Adipose tissue (tissue), 3 donors: ENCODE results near the gene CDC42BPB. TPM values are rescaled to one million over a fixed set of nuclear protein-coding genes. Genes with fewer than 3 reads are reported as not detected.

Experiments
- H3K27ac ChIP-seq: one replicate; pipeline ENCODE4 v1.5.1; 2013; ENCODE audit warnings: low read depth, low read length
- WGBS, 3 donors: extraction: QIAGEN DNeasy Blood & Tissue Kit; methylation state at CpG; one replicate each; pipeline ENCODE4 v1.1.7; 2013; 5-methylcytosine and 5-hydroxymethylcytosine counted together
- polyA plus RNA-seq, 3 donors: library from polyadenylated mRNA; stranded (reverse); fragments of 200-250 nt; gene quantifications; one replicate each; pipeline ENCODE4 v1.2.3, GENCODE V29; 2013
- donor health status: healthy with polysubstance abuse.
- donor health status: Bipolar disorder and iron deficiency.
- donor health status: healthy.

Gene CDC42BPB
- polyA plus RNA-seq, 3 donors = 22.8 to 53.5 (median 39.0) TPM

DNA sequence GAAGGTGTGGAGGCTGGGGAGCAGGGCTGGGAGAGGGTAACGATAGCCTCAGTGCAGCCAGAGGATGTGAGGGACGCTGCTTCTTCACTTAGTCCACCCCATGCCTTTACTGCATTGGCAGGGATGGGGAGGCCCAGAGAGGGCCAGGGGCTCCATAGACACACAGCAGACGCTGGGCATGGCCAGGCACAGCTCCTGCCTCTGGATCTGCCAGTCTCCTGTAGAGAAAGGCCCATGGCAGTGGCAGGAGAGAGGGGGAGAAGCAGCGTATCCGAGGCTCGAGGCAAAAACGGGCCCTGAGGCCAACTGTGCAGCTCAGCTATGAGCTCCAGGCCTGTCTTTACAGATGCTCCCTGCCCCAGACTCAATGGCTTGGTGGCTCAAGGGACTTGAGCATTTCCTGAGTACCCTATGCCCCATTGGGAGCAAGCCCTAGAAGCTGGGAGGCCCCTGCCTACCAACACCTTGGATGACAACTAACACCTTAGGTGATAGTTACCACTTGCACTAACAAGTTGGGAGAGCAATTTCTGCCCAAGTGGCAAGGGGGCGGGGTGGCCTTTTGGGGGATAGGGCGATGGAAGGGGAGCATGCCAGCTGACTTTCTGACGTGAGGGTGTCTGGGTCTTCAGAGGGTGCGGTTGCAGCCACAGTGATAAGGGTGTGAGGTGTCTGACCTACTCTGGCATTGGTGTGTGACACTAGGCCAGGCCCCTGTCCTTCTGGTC lies 21.7 kb upstream of the CDC42BPB start:
- no peak overlapping the region for H3K27ac ChIP-seq
- 75 to 84% (median 81%) methylated on average over 11 of the region's 11 CpGs for WGBS, 3 donors

DNA sequence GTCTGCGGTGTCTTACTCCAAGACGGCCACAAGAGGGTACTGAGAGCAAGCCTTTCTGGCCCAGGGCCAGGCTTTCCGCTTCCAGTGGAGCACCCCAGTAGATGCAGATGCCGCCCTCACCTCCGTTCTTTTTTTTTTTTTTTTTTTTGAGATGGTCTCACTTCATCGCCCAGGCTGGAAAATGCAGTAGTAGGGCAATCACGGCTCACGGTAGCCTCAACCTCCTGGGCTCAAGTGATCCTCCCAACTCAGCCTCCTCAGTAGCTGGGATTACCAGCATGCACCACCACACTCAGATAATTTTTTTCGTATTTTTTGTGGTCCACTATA lies 21.0 kb upstream of the CDC42BPB start:
- 12 to 15% (median 13%) methylated on average over 9 of the region's 9 CpGs for WGBS, 3 donors
- no peak overlapping the region for H3K27ac ChIP-seq

DNA sequence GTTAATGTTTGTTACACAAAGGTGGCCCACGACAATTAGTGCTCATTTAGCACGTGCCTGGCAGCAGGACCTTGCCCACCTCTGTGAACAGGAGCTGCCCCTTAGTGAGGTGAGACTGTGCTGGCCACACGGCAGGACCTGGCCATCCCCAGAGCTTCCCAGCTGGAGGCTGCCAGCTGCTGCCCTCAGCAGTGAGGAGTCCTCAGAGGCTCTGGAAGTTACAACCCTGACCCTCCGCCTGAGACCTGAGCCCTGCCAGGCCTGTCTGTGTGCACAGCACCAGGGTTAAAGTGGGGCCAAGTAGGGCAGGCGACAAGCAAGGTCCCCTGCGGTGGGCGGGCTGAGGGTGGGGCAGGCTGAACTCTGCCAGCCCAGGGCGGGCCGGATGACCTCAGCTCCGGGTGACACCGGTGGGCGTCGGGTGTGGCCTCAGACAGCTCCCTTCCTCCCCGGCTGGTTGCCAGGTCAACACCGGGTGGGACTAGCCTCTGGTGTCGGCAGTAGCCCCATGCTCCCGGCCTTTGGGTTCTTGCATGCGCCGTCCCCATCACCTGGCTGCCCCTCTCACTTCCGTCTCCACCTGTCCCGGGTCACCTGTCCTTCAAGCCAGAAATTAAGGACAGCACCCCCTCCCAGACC lies 17.5 kb upstream of the CDC42BPB start:
- H3K27ac ChIP-seq = no peak overlapping the region
- 14 to 20% (median 14%) methylated on average over 20 to 21 of the region's 21 CpGs for WGBS, 3 donors

DNA sequence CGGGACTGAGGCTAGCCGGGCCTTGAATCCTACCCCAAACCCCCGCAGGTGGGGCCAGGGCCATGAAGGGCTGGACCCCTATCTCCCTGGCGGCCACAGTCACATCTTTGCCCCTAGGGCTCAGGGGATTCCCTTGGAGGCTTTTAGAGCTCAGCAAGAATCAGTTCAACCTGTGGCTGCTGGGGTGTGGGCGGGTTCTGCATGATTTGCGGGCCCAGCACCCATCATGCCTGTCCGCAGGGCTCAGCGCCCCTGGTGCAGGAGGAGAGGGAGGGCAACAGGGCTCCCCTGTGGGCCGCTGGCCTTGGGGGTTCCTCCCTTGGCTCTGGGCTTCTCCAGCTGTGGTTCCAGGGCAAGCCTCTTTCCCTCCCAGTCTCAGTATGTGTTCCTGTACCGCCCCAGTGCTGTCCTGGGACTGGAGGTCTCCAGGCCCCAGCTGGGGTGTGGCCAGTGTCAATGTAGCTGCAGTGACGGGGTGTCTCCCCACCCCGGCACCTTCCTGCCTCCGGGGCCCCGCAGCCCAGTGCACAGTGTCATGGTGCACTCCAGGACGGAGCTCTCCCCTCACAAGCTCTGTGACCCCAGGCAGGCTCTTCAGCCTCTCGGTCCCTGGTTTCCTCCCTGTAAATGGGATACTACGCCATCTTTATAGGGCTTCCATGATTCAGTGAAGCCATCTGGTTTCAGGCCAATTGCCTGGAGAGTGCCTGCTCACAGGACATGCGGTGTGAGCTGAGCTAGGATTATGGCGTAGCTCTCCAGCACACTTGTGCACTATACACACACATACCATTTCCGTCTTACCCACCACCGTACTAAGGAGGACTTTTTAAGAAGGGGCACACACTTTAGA lies 16.8 kb upstream of the CDC42BPB start:
- 58 to 74% (median 63%) methylated on average over 19 to 21 of the region's 21 CpGs for WGBS, 3 donors
- H3K27ac ChIP-seq = no peak overlapping the region

DNA sequence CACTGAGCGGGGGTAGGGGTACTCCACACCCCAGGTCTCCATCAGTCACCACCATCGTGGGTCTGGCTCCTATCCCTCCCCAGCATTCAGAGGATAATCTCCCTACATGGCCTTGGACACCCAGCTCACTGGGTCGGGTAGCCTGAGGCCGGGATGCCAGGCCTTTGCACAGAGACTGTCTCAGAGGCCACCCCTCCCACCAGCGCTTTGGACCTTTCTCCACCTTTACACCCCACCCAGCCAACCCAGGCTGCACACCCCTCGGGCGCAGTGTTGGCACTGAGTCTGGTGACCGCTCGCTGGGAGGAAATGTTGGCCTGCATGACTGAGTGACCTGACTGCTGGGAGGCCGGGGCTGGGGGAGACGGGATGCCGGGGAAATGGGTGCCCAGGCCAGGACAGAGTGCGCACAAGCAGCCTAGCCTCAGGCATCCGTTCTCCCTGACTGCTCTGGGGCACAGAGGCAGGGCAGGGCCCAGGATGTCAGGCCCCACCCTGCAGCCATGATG lies 16.1 kb upstream of the CDC42BPB start:
- H3K27ac ChIP-seq = no peak overlapping the region
- WGBS, 3 donors = 71 to 78% (median 77%) methylated on average over 12 to 14 of the region's 14 CpGs

DNA sequence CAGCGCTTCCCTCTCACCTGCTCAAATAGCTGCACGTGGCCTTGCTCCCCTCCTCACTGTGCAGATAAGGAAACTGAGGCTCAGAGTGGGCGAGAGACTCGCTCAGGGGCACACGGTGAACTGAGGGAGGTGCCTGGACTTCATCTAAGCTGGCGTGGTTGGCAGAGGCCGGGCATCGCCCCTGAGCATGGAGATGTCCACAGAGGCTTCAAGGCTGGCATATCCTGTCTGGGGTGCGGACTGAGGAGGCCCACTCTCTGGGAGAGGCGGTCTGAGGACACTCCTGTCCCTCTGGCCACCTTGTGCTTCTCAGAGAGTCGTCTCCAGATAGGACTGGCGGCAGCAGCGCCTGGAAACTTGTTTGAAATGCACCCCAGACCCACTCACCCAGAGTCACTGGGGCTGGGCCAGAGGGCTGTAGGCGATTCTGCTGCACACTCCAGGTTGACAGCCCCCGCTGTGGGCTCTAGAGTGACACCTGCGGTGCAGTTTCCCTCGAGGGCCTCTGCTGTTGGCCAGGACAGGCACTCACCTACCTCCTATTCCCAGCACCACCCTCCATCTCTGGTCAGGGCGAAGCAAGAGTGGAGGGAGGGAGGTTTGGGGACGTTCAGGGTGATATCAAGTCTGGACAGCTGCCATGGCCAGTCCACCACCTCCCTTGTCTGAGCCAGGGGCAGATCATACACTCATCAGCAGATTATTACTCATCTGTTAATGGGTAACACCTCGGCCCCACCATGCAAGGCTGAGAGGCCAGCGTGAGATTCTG lies 15.4 kb upstream of the CDC42BPB start:
- no peak overlapping the region for H3K27ac ChIP-seq
- 71 to 84% (median 81%) methylated on average over 21 of the region's 21 CpGs for WGBS, 3 donors

DNA sequence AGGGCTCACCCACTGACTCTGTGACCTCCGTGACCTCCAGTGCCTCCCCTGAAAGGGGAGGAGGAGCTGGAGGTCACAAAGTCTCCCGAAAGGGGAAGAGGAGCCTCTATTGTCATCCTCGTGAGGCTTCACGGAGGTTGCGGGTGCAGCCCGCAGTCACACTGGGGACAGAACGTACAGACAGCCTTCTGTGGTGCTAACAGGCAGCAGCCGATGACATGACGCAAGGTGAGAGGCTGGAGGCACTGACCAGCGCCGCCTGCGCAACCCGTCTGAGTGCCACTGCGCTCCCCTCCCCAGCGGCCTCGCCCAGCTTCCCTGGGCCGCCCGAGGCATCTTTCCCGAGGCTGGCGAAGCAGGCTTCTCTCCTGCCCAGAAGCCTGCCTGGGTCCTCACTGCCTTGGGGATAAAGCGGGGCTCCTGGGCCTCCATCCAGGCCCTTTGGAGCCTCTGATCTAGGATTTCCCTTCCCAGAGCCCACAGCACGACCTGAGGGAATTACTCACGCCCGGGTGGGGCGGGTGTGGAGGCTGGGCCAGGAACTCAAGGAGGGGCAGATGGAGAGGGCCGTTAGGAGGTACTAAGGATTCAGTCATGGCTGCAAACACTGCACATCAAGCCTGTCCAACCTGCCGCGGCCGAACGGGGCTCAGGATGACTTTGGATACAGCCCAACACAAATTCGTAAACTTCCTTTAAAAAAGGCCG lies 14.3 kb upstream of the CDC42BPB start:
- peak overlapping the region; percentile 24 for H3K27ac ChIP-seq
- 67 to 85% (median 70%) methylated on average over 32 of the region's 32 CpGs for whole genome bisulfite sequencing, 3 donors

DNA sequence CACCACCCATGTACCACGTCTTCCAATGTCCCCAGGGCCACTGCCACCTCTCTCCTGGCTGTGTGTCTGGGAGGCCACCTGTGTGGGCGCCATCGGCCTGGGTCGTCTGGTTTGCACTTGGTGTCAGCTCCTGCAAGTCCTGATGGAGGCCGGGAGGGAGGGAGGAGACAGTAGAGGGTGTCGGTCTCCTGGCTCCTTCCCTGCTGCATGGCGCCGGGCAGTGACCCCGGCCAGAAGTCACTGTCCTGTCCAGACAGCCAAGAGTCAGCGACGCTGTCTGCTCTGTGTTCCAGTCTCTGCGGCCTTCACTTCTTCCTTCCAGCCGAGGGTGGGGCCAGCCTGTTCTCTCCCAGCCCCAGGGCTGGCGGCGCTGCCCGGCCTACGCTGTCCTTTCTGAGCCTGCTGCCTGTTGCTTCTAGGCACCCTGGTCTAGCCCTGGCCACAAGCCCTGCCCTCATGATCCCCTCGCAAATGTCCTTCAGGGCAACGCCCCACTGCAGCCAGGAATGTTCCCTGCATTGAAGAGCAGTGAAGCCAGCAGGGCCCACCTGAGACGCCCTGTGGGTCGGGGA lies 13.7 kb upstream of the CDC42BPB start:
- H3K27ac ChIP-seq = no peak overlapping the region
- 70 to 86% (median 72%) methylated on average over 21 of the region's 21 CpGs for WGBS, 3 donors

DNA sequence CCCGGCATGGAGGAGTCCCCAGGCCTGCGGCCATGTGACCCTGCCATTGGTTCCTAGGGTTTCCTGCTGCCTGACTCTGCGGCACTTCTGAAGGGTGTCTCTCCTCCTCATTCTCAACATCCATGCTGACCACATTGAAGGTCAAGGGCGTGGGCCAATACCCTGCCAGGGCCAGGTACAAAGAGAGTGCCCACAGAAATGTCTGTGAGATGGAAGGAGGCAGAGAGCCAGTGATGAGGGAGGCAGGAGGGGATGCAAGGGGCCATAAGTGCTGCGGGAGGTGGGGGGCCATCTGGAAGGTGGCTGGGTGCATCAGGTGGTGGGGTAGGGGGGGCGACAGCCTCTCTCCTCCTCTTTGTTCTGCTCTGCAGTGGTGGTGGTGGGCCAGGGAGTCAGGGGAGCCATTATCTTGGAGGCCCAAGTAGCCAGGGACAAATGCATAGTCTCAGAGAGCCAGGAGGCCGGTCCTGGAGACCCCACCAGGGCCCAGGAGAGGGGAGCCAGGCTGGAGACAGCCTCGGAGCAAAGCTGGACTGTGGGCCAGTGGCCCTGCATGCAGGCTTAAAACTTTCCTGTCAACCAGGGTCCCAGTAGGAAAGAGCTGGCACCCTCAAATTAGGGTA lies 13.0 kb upstream of the CDC42BPB start:
- 90 to 92% (median 92%) methylated on average over 8 of the region's 8 CpGs for WGBS, 3 donors
- H3K27ac ChIP-seq = no peak overlapping the region

DNA sequence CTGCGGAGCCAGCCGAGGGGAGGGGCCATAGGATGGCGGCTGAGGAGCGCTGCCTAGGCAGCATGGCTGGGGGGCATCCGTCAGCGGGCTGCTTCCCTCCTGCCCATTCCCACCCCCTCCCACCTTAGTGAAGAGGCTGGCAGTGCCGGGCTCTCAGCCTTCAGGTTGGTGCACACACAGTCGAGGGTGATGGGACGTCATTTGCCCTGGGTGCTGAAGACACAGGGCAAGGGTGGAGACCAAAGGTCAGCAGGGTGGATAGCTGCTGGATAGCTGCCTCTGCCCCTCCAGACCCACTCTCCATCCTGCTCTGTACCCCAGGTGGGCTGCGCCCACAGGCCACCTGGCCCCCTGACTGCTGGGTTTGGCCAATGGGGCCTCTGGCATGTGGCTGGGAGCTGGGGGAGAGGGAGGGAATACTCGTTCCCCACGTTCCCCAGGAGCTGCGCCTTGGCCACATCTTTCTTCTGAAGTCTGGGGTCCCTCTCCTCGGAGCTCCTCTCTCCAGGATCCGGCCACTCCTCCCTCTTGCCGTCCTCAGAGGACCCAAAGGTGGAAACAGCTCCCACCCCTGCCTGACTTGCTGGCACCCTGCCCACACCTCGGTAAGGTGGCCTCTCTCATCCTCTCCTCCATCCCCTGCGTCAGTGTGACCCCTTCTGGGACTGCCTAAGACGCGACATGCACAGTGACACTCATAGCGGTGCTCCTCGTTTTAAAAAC lies 11.2 kb upstream of the CDC42BPB start:
- WGBS, 3 donors = 70 to 78% (median 77%) methylated on average over 21 to 22 of the region's 22 CpGs
- no peak overlapping the region for H3K27ac ChIP-seq

DNA sequence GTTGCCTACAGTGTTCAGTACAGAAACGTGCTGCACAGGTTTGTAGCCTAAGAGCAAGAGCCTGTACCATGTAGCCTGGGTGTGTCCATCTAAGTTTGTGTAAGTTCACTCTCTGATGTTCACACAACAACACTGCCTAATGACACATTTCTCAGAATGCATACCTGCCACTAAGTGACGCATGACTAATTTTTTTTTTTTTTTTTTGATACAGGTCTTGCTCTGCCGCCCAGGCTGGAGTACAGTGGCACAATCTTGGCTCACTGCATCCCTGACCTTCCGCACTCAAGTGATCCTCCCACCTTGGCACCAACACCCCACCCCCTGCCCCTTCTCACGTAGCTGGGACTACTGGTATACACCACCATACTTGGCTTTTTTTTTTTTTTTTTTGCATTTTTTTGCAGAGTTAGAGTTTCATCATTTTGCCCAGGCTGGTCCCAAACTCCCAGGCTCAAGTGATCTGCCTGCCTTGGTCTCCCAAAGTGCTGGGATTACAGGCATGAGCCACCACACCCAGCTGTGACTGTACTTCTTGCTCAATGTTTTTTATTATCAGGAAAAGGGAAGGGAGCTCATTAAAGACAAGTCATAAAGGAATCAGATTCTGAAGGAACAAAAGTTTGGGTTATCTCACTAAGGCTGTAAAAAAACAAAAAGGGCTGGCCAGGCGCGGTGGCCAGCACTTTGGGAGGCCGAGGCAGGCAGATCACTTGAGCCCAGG lies 10.0 kb upstream of the CDC42BPB start:
- WGBS, 3 donors = 55 to 75% (median 73%) methylated on average over 8 of the region's 8 CpGs
- H3K27ac ChIP-seq = no peak overlapping the region

DNA sequence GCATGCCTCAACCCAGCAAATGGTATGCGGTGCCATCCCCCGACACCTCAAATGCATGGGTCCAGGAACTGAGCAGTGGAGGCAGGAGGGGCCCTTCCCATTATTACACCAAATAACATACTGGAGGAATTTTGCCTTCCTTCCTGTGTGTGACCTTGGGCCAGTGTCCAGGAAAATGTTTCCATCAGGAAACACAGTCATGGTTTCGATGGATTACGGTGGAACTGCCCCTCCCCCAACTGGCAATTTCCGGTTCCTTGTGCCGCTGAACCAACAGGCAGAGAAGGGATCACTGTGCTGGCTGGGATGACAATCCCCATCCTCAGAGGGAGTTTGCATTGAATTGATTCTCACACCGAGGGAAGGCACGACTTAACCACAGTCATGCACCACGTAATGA lies 9.1 kb upstream of the CDC42BPB start:
- WGBS, 3 donors = 58 to 69% (median 67%) methylated on average over 9 of the region's 9 CpGs
- no peak overlapping the region for H3K27ac ChIP-seq

DNA sequence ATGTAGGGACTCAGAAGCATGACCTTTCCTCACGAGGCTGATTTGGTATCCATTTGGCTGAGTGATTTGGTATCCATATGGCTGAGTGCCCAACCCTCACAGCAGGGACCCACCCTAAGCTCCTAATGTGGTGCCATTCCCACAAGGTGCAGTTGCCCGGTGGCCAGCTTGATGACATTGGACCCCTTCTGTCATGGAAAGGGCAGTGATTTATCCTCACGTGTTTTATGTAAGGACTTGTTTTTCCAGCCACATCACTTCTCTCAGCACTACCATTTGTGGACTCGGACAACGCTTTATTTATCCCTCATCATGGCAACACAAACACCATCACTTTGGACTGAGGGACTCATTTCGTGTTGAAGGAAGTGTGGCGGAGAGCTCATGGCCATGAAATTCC lies 8.5 kb upstream of the CDC42BPB start:
- 72 to 86% (median 78%) methylated on average over 7 of the region's 7 CpGs for WGBS, 3 donors
- H3K27ac ChIP-seq = no peak overlapping the region

DNA sequence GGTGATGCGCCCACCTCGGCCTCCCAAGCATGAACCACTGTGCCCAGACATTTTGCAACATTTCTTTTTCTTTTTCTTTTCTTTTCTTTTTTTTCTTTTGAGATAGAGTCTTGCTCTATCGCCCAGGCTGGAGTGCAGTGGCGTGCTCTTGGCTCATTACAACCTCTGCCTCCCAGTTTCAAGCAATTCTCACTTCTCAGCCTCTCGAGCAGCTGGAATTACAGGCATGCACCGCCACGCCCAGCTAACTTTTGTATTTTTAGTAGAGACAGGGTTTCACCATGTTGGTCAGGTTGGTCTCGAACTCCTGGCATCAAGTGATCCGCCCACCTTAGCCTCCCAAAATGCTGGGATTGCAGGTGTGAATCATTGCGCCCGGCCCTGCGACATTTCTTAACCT lies 7.6 kb upstream of the CDC42BPB start:
- 92 to 95% (median 93%) methylated on average over 12 of the region's 12 CpGs for WGBS, 3 donors
- H3K27ac ChIP-seq = no peak overlapping the region

DNA sequence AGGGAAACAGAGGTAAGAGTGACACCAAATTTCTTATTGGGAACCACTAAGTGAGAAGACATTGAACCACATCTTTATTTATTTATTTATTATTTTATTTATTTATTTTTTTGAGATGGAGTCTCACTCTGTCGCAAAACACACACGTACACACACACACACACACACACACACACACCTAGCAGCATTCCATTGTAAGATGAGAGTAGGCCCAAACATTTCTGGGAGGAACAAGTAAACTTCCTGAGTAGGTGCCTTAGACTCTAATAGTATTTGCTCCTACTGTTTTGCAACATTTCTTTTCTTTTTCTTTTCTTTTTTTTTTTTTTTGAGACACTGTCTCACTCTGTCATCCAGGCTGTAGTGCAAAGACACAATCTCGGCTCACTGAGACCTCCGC lies 7.1 kb upstream of the CDC42BPB start:
- 92 to 93% (median 93%) methylated on average over 4 of the region's 4 CpGs for WGBS, 3 donors
- H3K27ac ChIP-seq = no peak overlapping the region

DNA sequence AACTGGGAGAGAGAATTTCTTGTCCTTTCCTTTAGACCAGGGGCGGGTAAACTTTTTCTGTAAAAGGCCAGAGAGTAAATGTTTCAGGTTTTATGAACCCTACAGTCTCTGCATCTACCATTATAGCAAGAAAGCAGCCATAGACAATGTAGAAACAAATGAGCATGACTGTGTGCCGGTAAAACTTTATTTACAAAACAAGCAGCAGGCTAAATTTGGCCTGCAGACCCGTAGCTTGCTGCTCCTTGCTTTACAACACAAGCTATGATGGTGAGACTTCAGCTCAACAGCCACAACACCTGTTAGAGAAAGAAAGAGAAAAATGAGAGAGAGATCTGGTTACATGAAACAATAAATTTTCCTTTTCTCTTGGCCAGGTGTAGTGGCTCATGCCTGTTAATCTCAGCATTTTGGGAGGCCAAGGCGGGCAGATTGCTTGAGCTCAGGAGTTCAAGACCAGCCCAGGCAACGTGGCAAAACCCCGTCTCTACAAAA lies 4.2 kb upstream of the CDC42BPB start:
- WGBS, 3 donors = 80 to 84% (median 82%) methylated on average over 6 of the region's 6 CpGs
- no peak overlapping the region for H3K27ac ChIP-seq
